Glutamatergic neuron (in vitro differentiated cells): ENCODE measurements around the gene EIPR1. TPM values are rescaled to one million over a fixed set of nuclear protein-coding genes. Genes with fewer than 3 reads are reported as not detected.

Experiments used
- DNase-seq: peaks from one replicate; pipeline ENCODE4 v3.0.0; 2022
- H3K27ac Mint-ChIP-seq: one replicate; pipeline ENCODE4 v1.8.0; 2020; ENCODE audit warnings: mild to moderate bottlenecking, mixed read lengths, inconsistent platforms; ENCODE audit not compliant: unreplicated experiment
- H3K27me3 Mint-ChIP-seq: one replicate; pipeline ENCODE4 v1.8.0; 2020; ENCODE audit warnings: mild to moderate bottlenecking, moderate library complexity, mixed read lengths, inconsistent platforms; ENCODE audit not compliant: unreplicated experiment
- H3K36me3 Mint-ChIP-seq: one replicate; pipeline ENCODE4 v1.8.0; 2020; ENCODE audit warnings: mild to moderate bottlenecking, mixed read lengths, inconsistent platforms; ENCODE audit not compliant: unreplicated experiment
- H3K4me1 Mint-ChIP-seq: one replicate; pipeline ENCODE4 v1.8.0; 2020; ENCODE audit warnings: mild to moderate bottlenecking, low read depth, mixed read lengths, inconsistent platforms; ENCODE audit not compliant: unreplicated experiment
- H3K4me3 Mint-ChIP-seq: one replicate; pipeline ENCODE4 v1.8.0; 2020; ENCODE audit warnings: mild to moderate bottlenecking, mixed read lengths, inconsistent platforms; ENCODE audit not compliant: unreplicated experiment
- H3K9me3 Mint-ChIP-seq: one replicate; pipeline ENCODE4 v1.8.0; 2020; ENCODE audit warnings: mild to moderate bottlenecking, moderate library complexity, mixed read lengths, inconsistent platforms; ENCODE audit not compliant: unreplicated experiment
- total RNA-seq: library from RNA; stranded (reverse); fragmentation: NEBNext Ultra II Directional; extraction: Animal tissue kit (Norgen Biotek cat#: 25700); gene quantifications from one replicate; pipeline ENCODE4 v1.2.1, GENCODE V29; 2021; ENCODE audit not compliant: unreplicated experiment
- TF ChIP-seq, protein P1 (sequence below): fragments of 200-600 bp; sonication (generic); IDR thresholded peaks from one replicate; pipeline ENCODE4 v1.5.0; 2021; ENCODE audit not compliant: partially characterized antibody, unreplicated experiment

EIPR1 gene
- total RNA-seq, 1 donor from 2014 or later: 43.8 TPM

GRCh38 chr2:3187467-3187866 lies 190.2 kb downstream of the EIPR1 start:
- TF ChIP-seq, protein P1, sequence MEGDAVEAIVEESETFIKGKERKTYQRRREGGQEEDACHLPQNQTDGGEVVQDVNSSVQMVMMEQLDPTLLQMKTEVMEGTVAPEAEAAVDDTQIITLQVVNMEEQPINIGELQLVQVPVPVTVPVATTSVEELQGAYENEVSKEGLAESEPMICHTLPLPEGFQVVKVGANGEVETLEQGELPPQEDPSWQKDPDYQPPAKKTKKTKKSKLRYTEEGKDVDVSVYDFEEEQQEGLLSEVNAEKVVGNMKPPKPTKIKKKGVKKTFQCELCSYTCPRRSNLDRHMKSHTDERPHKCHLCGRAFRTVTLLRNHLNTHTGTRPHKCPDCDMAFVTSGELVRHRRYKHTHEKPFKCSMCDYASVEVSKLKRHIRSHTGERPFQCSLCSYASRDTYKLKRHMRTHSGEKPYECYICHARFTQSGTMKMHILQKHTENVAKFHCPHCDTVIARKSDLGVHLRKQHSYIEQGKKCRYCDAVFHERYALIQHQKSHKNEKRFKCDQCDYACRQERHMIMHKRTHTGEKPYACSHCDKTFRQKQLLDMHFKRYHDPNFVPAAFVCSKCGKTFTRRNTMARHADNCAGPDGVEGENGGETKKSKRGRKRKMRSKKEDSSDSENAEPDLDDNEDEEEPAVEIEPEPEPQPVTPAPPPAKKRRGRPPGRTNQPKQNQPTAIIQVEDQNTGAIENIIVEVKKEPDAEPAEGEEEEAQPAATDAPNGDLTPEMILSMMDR: no peak
- no peak overlapping the region for H3K27ac Mint-ChIP-seq
- H3K36me3 Mint-ChIP-seq: no peaks in the 10 kb centered on the region
- DNase-seq: no peak
- peaks cover 2% of the 10 kb centered on the region for H3K9me3 Mint-ChIP-seq
- H3K27me3 Mint-ChIP-seq: peaks cover 5% of the 10 kb centered on the region
- no peak overlapping the region for H3K4me3 Mint-ChIP-seq
- H3K4me1 Mint-ChIP-seq: no peaks in the 10 kb centered on the region

DNA sequence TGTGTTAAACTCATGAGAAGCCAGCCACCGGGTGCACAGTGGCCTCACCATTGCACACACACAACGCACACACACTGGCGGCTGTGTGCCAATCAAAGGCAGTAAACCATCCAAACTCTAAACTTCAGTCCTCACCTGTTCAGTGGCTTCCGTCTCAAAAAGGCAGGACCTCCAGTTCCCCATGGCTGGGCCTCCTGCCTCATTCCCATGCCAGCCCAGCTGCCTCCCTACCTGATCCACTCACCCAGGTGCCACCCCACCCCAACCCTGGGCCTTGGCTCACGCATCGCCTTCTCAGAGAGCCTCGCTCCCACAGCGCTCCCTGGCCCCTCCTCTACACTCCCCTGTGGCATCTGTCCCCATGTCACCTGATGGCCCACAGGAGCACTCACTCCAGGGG lies 190.9 kb downstream of the EIPR1 start:
- TF ChIP-seq, protein P1: no peak
- Mint-ChIP-seq H3K27me3 (peaks cover 5% of the 10 kb centered on the region), H3K27ac (no peak overlapping the region), H3K9me3 (peaks cover 2% of the 10 kb centered on the region), H3K4me3 (no peak overlapping the region), H3K4me1 (no peaks in the 10 kb centered on the region), H3K36me3 (no peaks in the 10 kb centered on the region)
- no peak for DNase-seq

DNA sequence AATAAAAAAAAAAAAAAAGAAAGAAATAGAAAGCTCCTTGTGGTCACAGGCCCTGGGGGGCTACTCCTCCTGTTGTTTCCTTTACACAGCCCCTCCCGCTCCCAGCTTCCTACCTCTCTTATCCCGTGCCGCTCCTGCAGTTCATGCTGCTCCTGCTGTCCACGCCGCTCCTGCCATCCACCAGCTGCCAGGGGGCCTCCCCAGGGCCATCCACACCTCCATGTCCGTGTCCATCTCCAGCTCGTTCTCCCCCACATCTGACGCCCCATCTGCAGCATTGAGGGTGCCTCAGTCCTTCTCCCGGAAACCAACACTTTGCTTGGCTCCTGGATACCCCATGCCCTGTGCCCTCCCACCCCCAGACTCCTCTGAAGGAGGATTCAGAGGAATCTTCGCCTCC lies 191.7 kb downstream of the EIPR1 start:
- Mint-ChIP-seq H3K9me3 (peaks cover 4% of the 10 kb centered on the region), H3K27me3 (peaks cover 5% of the 10 kb centered on the region), H3K4me3 (no peak overlapping the region), H3K27ac (no peak overlapping the region), H3K4me1 (no peaks in the 10 kb centered on the region), H3K36me3 (peaks cover 3% of the 10 kb centered on the region)
- TF ChIP-seq, protein P1: no peak
- DNase-seq: no peak

- Mint-ChIP-seq H3K27ac (no peak overlapping the region), H3K9me3 (peaks cover 10% of the 10 kb centered on the region), H3K4me1 (no peaks in the 10 kb centered on the region), H3K36me3 (peaks cover 9% of the 10 kb centered on the region), H3K27me3 (peaks cover 7% of the 10 kb centered on the region), H3K4me3 (no peak overlapping the region)
- TF ChIP-seq, protein P1: no peak
- no peak for DNase-seq
Measured at GRCh38 chr2:3185256-3185655, 192.4 kb downstream of the EIPR1 start.

- TF ChIP-seq, protein P1: no peak
- DNase-seq: no peak
- H3K9me3 Mint-ChIP-seq: peaks cover 11% of the 10 kb centered on the region
- no peak overlapping the region for H3K27ac Mint-ChIP-seq
- peaks cover 11% of the 10 kb centered on the region for H3K36me3 Mint-ChIP-seq
- H3K4me3 Mint-ChIP-seq: no peak overlapping the region
- H3K27me3 Mint-ChIP-seq: peaks cover 7% of the 10 kb centered on the region
- H3K4me1 Mint-ChIP-seq: no peaks in the 10 kb centered on the region
Measured at GRCh38 chr2:3184167-3184566, 193.5 kb downstream of the EIPR1 start.
